SK-N-MC (cell line): ENCODE data around the gene SETD1A.

Source experiments
- EZH2 ChIP-seq: fragments of 200-600 bp; sonication (generic); IDR thresholded peaks from one replicate; pipeline ENCODE4 v1.6.1; 2017; ENCODE audit warnings: antibody characterized with exemption
- POLR2AphosphoS5 ChIP-seq: IDR thresholded peaks from 2 replicates; pipeline ENCODE4 v1.6.1; 2012; ENCODE audit warnings: mild to moderate bottlenecking, low read depth, low read length, borderline replicate concordance

DNA sequence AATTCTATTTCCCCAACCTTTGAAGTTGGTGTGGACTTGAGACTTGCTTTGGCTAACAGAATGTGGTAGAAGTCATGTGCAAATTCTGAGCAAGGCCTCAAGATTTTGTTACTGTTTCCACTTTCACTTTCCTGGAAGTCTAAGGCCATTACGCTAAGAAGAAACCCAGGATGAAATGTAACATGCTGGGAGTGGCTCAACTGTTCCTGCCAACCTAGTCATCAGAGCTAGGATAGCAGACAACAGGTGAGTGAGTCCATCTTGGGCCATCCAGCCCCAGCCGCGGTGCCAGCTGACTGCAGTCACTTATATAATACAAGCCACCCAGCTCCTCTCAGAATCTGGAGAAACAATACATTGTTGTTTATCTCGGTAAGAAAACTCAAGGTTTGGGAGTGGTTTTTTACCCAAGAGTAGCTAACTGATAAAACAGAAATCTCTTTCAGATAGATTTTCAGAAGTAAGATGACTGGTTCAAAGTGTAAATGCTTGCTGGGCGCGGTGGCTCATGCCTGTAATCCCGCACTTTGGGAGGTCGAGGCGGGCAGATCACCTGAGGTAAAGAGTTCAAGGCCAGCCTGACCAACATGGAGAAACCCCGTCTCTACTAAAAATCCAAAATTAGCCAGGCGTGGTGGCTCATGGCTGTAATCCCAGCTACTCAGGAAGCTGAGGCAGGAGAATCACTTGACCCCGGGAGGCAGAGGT lies 65.1 kb downstream of the SETD1A start:
- TF ChIP-seq POLR2AphosphoS5 (no peak), EZH2 (no peak)
